SHP77 (cell line): ENCODE results near the gene ARL16.
A peak's percentile ranks its signal among the peaks of the same experiment; 100 is the strongest.

Experiments
- DNase-seq, 2 experiments: peaks; one replicate each; lab custom pipeline; 2025; lab: John Stamatoyannopoulos, UW

Gene ARL16

DNA sequence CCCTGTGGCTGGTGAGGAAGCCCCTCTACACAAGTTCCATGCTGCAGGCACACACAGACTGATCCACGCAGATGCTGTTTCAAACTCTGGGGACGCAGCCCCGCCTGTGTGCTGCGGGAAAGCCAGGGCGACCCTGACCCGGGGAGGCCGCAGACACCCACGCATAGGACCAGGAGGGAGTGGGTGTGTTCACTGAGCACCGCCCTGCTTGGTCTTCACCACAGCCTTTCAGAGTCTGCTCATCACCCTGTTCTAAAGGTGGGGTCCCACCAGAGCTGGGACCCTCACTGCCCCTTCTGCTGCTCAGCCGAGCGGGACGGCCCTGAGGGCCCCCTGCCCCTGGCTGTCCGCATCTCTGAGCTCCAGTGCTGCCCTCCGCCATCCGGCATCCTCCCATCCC, 39.1 kb downstream of the ARL16 start:
- no peak for DNase-seq

DNA sequence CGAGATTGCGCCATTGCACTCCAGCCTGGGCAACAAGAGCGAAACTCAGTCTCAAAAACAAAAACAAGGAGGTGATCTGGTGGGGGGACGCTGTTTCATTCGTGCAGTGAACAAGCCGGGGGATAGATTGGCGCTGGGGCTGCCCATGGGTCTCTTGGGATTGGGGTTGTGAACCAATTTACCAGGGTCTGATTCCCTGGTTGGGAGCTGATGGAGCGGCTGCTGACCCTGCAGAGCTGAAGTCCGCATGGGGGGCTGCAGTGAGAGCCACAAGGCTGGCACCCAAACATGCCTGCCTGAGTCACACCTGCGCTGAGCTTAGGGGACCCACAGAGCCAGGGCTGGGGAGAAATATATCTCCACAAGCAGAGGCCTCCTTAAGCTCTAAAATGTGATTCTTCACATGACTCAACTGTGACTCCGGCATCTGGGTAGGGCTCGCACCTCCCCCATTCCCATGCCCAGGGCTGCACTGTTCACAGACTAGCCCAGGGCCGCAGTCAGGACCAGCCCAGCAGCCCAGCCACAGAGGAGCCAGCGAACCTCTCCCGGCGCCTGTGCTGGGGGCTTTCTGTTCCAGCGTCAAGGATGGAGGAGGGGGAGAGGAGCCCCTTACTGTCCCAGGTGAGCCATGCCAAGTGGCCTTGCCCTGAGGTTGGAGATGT, 41.6 kb downstream of the ARL16 start:
- no peak for DNase-seq

DNA sequence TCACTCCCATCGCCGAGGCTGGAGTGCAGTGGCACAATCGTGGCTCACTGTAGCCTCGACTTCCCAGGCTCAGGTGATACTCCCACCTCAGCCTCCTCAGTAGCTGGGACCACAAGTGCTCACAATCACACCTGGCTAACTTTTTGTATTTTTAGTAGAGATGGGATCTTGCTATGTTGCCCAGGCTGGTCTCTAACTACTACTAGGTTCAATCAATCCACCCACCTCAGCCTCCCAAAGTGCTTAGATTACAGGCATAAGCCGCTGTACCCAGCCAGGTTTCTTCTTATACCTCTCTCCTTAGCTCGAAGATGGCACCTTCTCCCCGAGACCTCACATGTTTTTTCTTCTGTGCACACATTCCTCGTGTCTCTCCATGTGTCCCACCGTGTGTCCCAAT, 43.6 kb downstream of the ARL16 start:
- no peak for DNase-seq

DNA sequence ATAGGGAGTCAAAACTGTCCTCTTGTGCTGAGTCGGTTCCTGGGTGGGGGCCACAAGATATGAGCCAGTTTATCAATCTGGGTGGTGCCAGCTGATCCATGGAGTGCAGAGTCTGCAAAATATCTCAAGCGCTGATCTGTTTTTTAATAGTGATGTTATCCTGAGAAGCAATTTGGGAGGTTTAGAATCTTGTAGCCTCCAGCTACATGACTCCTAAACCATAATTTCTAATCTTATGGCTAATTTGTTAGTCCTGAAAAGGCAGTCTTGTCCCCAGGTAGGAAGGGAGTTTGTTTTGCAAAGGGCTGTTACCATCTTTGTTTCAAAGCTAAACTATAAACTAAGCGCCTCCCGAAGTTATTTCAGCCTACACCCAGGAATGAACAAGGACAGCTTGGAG, 44.9 kb downstream of the ARL16 start:
- DNase-seq: no peak

DNA sequence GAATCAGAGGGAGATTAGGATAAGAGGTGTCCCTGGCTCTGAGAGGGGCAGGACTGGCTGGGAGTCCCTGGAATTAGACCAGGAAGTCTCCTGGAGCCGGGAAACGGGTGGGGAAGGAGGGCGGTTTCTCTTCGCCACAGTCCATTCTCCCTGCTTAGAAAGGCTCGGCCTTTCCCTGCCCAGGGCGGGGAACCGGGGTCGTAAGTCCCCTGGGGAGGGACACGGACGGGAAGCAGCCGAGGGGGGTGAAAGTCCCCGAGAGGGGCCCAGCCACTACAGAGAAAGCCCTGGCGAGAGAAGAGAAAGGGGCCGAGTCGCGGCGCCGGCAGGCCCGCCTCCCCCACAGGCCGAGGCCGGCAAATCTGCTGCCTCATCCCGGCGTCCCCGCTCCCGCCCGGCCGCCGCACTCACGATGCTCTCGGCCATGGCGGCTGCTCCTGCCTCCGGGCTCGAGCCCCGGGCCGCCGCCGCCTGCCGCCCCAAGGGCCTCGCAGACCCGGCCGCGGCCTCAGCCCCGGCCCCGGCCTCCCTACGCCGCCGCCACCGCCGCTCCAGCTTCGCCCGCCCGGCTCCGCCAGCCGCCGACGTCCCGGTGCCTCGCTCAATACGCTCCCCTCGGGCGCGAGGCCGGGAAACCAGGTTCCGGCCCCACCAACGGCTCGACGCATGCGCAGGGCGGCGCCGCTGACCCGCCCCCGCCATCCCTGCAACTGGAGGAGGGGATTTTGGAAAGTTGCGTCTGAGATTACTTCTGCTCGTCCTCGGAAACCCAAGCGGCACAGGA, 46.9 kb downstream of the ARL16 start, which contains the start of the genes NPLOC4 and TSPAN10:
Gene NPLOC4, minus strand, starts transcription at position 608 of the 784 bp plus-strand sequence. Its CDS starts 182 bp downstream, at position 426.
Gene TSPAN10, plus strand, starts transcription at position 692 of the 784 bp plus-strand sequence. CDS start 5,217 bp downstream, outside the sequence.
- DNase-seq: peak; percentile 85 to 87

DNA sequence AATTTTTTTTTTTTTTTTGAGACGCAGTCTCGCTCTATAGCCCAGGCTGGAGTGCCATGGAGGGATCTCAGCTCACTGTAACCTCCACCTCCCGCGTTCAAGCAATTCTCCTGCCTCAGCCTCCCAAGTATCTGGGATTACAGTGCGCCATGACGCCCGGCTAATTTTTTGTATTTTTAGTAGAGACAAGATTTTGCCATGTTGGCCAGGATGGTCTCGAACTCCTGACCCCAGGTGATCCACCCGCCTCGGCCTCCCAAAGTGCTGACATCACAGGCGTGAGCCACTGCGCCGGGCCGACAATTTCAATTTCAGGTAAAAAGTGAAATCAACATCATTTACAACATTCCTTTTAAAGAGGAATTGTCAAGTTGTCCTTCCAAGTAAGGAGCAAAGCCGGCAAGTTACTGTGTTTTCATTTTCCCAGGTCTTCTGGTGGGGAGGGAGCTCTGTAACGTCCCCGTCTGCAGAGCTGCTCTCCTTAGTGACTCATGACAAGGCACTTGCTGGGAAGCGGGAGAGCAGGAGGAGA, 47.6 kb downstream of the ARL16 start:
- no peak for DNase-seq

DNA sequence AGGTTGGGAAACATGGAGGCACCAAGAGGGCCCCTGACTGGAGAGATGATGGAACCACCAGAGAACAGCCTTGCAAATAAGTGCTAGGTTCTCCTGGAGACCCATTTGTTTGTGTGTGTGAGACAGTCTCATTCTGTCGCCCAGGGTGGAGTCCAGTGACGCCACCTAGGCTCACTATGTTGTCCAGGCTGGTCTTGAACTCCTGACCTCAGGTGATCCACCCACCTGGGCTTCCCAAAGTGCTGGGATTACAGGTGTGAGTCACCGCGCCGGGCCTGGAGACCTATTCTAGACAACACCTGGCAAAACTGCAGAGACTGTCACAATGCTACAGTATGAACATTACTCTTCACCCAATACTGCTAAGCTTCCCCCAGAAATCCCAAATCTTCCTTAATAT, 48.2 kb downstream of the ARL16 start:
- DNase-seq: no peak

DNA sequence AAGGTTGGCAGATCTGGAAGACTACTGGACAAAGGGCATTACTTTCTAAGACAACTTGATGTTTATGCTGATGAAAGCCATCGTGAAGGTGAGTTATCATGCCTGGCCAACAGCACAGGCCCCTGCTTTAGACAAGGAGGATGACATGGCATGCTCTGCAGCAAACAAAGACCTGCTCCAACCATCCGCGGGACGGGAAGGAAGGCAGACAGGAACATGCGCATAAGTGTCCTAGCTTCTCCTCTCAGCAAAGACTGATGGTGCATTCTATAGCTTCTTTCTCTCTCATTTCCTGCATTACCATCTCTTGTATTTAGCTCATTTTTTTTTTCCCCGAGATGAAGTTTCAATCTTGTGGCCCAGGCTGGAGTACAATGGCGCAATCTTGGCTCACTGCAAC, 52.1 kb downstream of the ARL16 start:
- DNase-seq: no peak
